Fibroblast of lung (primary cell): Measurements from ENCODE around the gene SYTL1. TPM values are rescaled to one million over a fixed set of nuclear protein-coding genes. Genes with fewer than 3 reads are reported as not detected.
A peak's percentile ranks its signal among the peaks of the same experiment; 100 is the strongest.

ENCODE experiments used
- DNase-seq, 2 donors: peaks; one replicate each; pipeline versions ENCODE4 v3.0.0 to v3.0.0-alpha.2; 2010; ENCODE audit warnings: low read depth in 2 of 2
- H2AFZ ChIP-seq: 2 replicates; pipeline ENCODE4 v1.5.1; 2012; ENCODE audit warnings: low read length, control low read depth, inconsistent platforms
- H3K27ac ChIP-seq: 2 replicates; pipeline ENCODE4 v1.5.1; 2011; ENCODE audit warnings: low read length, control low read depth; ENCODE audit not compliant: insufficient read depth
- H3K27me3 ChIP-seq: 2 replicates; pipeline ENCODE4 v1.5.1; 2011; ENCODE audit warnings: mild to moderate bottlenecking, low read length; ENCODE audit not compliant: control insufficient read depth, insufficient read depth
- H3K36me3 ChIP-seq: 2 replicates; pipeline ENCODE4 v1.5.1; 2011; ENCODE audit warnings: low read length; ENCODE audit not compliant: control insufficient read depth, insufficient read depth
- H3K4me1 ChIP-seq: 2 replicates; pipeline ENCODE4 v1.5.1; 2011; ENCODE audit warnings: low read length; ENCODE audit not compliant: control insufficient read depth, insufficient read depth; ENCODE audit errors: extremely low read depth
- H3K4me2 ChIP-seq: 2 replicates; pipeline ENCODE4 v1.5.1; 2011; ENCODE audit warnings: low read length, control low read depth; ENCODE audit not compliant: insufficient read depth; ENCODE audit errors: extremely low read depth
- H3K4me3 ChIP-seq, 4 experiments: fragments of 200-600 bp in 1 of 4; sonication (generic) in 1 of 4; replicated peaks in 1 of 4; 2 replicates each; pipeline ENCODE4 v1.5.1; 2011 to 2016; ENCODE audit warnings: low read length in 4 of 4, low read depth in 3 of 4, mild to moderate bottlenecking in 3 of 4, control low read depth in 2 of 4, inconsistent platforms in 1 of 4, mixed read lengths in 1 of 4; ENCODE audit not compliant: insufficient read depth in 1 of 4; ENCODE audit errors: control extremely low read depth in 1 of 4
- H3K79me2 ChIP-seq: 2 replicates; pipeline ENCODE4 v1.5.1; 2012; ENCODE audit warnings: mild to moderate bottlenecking, low read length, inconsistent platforms; ENCODE audit not compliant: control insufficient read depth, insufficient read depth
- H3K9ac ChIP-seq: 2 replicates; pipeline ENCODE4 v1.5.1; 2011; ENCODE audit warnings: mild to moderate bottlenecking, low read length, control low read depth; ENCODE audit not compliant: insufficient read depth
- H3K9me3 ChIP-seq: 2 replicates; pipeline ENCODE4 v1.5.1; 2012; ENCODE audit warnings: low read depth, low read length; ENCODE audit not compliant: control insufficient read depth, insufficient read depth
- H4K20me1 ChIP-seq: 2 replicates; pipeline ENCODE4 v1.5.1; 2011; ENCODE audit warnings: low read length; ENCODE audit not compliant: control insufficient read depth, insufficient read depth; ENCODE audit errors: extremely low read depth
- EZH2 ChIP-seq: IDR thresholded peaks from 2 replicates; pipeline ENCODE4 v1.5.1; 2012; ENCODE audit warnings: low read length, control low read depth, mild to moderate bottlenecking; ENCODE audit errors: missing control alignments
- polyA plus RNA-seq, 2 donors: library from polyadenylated mRNA; depleted of rRNA in 1 of 2; stranded (reverse) in 1 of 2; unstranded in 1 of 2; fragments of >200 nt; gene quantifications; 2 replicates each; pipeline ENCODE4 v1.2.1, GENCODE V29; 2011 to 2012; ENCODE audit warnings: missing spikeins in 1 of 2
- total RNA-seq: library from RNA; depleted of rRNA; stranded (reverse); fragments of >200 nt; gene quantifications from 2 replicates; pipeline ENCODE4 v1.2.1, GENCODE V29; 2014
- TF ChIP-seq, protein P1 (sequence below), 2 donors: IDR thresholded peaks in 1 of 2; conservative IDR thresholded peaks in 1 of 2; 1 replicate in 1 of 2; 2 replicates in 1 of 2; pipeline ENCODE4 v1.5.1; 2011 to 2012; ENCODE audit warnings: low read length in 2 of 2, control low read depth in 1 of 2, inconsistent platforms in 1 of 2, low read depth in 1 of 2, mild to moderate bottlenecking in 1 of 2

SYTL1 gene
- total and polyA plus RNA-seq, 2 donors (not counting 1 experiment from before 2014, with no cell fraction given), result 0.02 to 0.17 TPM

DNA sequence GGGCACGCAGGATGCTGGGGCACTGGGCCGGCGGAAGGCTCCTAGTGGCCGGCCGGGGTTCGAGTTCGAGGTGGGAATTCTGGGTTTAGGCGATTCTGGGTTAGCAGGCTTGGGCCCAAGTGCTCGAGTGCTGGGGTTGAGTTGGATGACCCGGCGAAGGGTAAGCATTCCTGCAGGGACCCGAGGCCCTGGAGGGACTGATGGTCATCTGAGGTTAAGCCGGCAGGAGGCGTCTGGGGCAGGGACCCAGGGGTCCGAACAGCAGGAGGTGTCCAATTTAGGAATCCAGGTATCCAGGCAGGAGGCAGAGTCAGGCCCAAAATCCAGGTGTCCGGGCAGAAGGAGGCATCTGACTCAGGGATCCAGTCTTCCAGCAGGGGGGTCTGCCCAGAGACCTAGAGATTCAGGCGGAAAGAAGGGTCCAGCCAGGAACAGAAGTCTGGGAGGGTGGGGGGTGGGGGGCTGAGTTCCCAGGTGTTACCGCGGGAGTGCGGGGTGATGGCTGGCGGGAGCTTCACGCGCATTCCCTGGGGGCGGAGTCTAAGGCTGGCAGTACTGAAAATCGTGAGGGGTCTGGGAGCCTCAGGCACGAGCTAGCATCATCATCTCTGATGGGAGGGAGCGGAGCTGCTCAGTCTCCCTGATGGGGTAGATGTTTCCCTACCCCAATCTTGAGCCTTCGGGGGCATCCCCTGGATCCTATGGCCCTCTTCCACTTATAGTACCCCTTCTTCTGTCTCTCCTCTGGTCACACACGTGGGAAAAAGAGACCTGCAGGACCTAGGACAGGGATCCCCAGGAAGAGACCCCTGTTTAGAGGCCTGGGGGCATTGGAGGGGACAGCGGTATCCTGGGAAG lies 51.2 kb downstream of the SYTL1 start:
- H3K36me3 ChIP-seq, result no peaks in the 10 kb centered on the region
- DNase-seq, result no peak
- H2AFZ ChIP-seq, result peak overlapping the region; percentile 53
- no peaks in the 10 kb centered on the region for H3K27me3 ChIP-seq
- peak overlapping the region; percentile 90 for H3K9ac ChIP-seq
- TF ChIP-seq, protein P1, sequence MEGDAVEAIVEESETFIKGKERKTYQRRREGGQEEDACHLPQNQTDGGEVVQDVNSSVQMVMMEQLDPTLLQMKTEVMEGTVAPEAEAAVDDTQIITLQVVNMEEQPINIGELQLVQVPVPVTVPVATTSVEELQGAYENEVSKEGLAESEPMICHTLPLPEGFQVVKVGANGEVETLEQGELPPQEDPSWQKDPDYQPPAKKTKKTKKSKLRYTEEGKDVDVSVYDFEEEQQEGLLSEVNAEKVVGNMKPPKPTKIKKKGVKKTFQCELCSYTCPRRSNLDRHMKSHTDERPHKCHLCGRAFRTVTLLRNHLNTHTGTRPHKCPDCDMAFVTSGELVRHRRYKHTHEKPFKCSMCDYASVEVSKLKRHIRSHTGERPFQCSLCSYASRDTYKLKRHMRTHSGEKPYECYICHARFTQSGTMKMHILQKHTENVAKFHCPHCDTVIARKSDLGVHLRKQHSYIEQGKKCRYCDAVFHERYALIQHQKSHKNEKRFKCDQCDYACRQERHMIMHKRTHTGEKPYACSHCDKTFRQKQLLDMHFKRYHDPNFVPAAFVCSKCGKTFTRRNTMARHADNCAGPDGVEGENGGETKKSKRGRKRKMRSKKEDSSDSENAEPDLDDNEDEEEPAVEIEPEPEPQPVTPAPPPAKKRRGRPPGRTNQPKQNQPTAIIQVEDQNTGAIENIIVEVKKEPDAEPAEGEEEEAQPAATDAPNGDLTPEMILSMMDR (conservative IDR thresholded peaks at IDR 0.05 in 1 of 2, IDR thresholded peaks at IDR 0.05 in 1 of 2; ENCODE audit: low read depth in 1 of 2, low read length in 2 of 2), result peak; percentile 33 to 41
- no peak for TF ChIP-seq EZH2
- H3K79me2 ChIP-seq, result peaks cover 7% of the 10 kb centered on the region
- peak overlapping the region; percentile 63 to 76 (median 74) for H3K4me3 ChIP-seq
- peak overlapping the region; percentile 91 for H3K27ac ChIP-seq
- H3K4me2 ChIP-seq, result peak overlapping the region; percentile 95
- no peaks in the 10 kb centered on the region for H3K9me3 ChIP-seq
- H4K20me1 ChIP-seq, result no peaks in the 10 kb centered on the region
- peaks cover 24% of the 10 kb centered on the region for H3K4me1 ChIP-seq

DNA sequence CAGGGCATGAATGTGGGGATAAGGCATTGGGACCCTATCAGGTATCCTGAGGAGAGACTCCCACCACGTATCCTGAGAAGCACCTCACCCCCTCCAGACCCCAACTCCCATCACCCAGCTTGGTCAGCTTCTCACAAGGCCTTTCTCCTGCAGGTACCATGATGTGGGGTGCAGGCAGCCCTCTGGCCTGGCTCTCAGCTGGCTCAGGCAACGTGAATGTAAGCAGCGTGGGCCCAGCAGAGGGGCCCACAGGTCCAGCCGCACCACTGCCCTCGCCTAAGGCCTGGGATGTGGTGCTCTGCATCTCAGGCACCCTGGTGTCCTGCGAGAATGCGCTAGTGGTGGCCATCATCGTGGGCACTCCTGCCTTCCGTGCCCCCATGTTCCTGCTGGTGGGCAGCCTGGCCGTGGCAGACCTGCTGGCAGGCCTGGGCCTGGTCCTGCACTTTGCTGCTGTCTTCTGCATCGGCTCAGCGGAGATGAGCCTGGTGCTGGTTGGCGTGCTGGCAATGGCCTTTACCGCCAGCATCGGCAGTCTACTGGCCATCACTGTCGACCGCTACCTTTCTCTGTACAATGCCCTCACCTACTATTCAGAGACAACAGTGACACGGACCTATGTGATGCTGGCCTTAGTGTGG lies 51.9 kb downstream of the SYTL1 start:
- Histone ChIP-seq H3K27ac (no peak overlapping the region), H3K4me1 (peaks cover 24% of the 10 kb centered on the region), H3K9ac (no peak overlapping the region), H3K27me3 (no peaks in the 10 kb centered on the region), H3K4me3 (no peak overlapping the region), H3K9me3 (no peaks in the 10 kb centered on the region), H4K20me1 (no peaks in the 10 kb centered on the region), H3K79me2 (peaks cover 7% of the 10 kb centered on the region), H2AFZ (no peak overlapping the region), H3K4me2 (no peak overlapping the region), H3K36me3 (no peaks in the 10 kb centered on the region)
- no peak for DNase-seq
- TF ChIP-seq EZH2, result no peak
- TF ChIP-seq, protein P1 (conservative IDR thresholded peaks at IDR 0.05 in 1 of 2, IDR thresholded peaks at IDR 0.05 in 1 of 2; ENCODE audit: low read depth in 1 of 2, low read length in 2 of 2), result no peak

DNA sequence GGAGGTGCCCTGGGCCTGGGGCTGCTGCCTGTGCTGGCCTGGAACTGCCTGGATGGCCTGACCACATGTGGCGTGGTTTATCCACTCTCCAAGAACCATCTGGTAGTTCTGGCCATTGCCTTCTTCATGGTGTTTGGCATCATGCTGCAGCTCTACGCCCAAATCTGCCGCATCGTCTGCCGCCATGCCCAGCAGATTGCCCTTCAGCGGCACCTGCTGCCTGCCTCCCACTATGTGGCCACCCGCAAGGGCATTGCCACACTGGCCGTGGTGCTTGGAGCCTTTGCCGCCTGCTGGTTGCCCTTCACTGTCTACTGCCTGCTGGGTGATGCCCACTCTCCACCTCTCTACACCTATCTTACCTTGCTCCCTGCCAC lies 52.4 kb downstream of the SYTL1 start:
- TF ChIP-seq, protein P1 (conservative IDR thresholded peaks at IDR 0.05 in 1 of 2, IDR thresholded peaks at IDR 0.05 in 1 of 2; ENCODE audit: low read depth in 1 of 2, low read length in 2 of 2), result no peak
- no peak for TF ChIP-seq EZH2
- H3K4me1 ChIP-seq, result peaks cover 24% of the 10 kb centered on the region
- H3K27ac ChIP-seq, result peak overlapping the region; percentile 39

More for the DNA sequence above, 52.4 kb downstream of the SYTL1 start:
- H3K9ac ChIP-seq, result no peak overlapping the region
- H3K4me3 ChIP-seq, result no peak overlapping the region
- no peaks in the 10 kb centered on the region for H4K20me1 ChIP-seq
- peaks cover 7% of the 10 kb centered on the region for H3K79me2 ChIP-seq
- no peaks in the 10 kb centered on the region for H3K9me3 ChIP-seq
- no peaks in the 10 kb centered on the region for H3K27me3 ChIP-seq
- no peak overlapping the region for H3K4me2 ChIP-seq
- H3K36me3 ChIP-seq, result no peaks in the 10 kb centered on the region
- no peak for DNase-seq
- no peak overlapping the region for H2AFZ ChIP-seq
